Activated gamma-delta T cell (primary cell): ENCODE measurements around the gene LMX1A.
A peak's percentile ranks its signal among the peaks of the same experiment; 100 is the strongest.

Experiments
- DNase-seq: peaks from one replicate; lab custom pipeline; 2025; lab: John Stamatoyannopoulos, UW
- total RNA-seq, 2 donors: gene quantifications; one replicate each; lab custom pipeline; 2026; lab: John Stamatoyannopoulos, UW

The LMX1A gene
- 0 to 0.09 reads per million in 2 donors for total RNA-seq

DNA sequence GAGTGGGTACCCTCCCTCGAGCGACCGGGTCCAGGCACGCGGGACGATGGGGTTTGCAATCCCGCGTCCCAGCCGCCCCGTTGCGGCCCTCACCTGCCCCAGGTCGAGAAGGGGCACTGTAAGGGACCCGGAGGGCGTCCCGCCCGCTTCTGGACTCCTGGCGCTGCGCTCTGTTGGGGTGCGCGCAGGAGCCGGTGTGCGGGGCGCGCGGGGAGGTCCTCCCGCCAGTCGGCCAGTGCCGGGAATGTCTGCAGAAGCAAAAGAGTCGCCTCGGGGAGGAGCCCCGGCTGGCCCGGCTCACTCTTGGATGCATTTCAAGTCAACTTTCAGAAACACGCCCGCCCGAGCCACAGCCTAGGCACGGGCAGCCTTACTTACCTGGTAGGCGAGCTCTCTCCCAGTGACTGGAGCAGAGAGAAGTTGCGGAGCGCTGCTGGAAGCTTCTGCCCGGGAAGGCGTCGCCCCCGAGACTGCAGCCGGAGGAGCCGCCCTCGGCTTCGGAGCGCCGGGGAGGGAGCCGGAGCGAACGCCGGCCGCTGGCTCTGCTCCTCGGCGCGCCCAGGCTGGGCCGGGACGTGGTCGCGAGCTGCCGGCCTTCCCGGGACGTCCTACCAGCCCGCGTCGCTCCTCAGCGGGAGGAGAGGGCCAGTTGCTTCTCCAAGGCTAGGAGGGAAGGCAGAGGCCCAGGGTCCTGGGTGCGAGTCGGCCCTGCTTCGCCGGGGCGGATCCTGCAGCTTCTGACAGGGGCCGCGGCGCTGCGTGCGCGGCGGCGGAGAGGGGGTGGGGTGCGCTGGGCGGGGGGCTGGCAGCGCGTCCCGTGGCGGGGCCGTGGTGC, at the start of gene LMX1A:
Gene LMX1A, minus strand, starts transcription at position 739 of the 835 bp plus-strand sequence. CDS start 1,156 bp downstream, outside the sequence.
- no peak for DNase-seq

DNA sequence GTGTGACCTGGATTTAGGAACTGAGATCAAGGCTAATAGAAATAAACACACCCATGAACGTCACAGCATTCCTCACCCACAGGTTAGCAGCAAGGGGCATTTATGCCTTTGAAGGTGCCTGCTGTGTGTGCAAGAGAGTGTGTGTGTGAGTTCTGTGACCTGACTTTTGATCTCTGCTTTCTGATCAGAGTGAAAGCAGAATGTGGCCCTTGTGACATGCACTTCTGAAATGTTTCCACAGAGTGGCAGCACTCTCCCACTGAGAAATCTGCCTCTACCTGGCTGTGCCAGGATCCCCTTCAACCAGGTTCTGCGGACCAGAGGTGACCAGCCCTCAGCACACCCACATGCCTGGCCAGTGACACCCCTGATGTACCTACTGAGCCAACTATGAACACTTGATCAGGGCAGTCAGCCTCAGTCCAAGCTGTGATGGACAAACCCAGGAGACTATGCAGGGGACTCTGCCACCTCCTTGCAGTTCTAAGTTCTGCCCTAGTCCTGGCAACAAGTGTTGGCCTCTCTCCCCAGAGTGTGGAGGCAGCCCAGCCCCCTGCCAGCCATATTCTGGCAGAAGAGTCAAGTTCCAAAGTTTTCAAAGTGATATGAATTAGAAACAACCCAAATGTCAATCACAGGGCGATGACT, 47.4 kb upstream of the LMX1A start:
- no peak for DNase-seq

DNA sequence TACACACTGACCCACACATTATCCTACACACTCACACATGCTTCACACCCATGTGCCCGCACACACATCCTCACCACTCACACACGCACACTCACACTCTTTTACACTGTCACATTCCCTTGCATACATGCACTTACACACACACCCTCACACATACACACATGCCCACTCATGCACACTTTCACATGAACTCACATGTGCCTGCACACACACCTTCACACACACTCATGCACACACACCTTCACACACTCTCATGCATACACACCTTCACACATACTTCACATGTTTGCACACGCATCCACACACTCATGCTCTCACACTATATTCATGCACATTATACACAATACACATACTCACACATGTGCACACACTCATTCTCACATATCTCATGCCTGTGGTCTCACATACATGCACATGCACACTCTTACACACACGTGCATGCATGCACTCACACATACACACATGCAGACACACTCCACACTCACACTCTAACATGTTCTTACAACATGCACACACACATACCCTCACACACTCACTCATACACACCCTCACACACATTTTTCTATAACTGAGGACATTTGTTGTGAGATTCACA, 46.1 kb upstream of the LMX1A start:
- no peak for DNase-seq

DNA sequence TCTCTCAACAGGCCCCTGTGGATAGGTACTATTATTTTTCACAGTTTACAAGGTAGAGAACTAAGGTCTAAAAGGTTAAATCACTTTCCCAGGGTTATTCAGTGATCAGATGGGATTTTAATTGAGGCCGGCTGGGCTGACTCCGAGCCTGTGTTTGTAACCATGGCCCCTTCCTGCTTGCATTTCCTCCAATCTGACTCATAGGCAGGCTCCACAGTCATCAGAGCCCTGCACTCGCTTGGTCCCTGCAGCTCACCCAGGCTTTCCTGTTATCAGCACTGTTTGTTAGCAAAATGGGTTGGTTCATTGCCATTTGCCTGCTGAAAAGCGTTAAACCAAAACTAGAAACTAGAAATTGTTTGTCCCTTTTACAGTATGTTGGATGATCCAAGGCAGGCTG, 41.4 kb upstream of the LMX1A start:
- DNase-seq: no peak

DNA sequence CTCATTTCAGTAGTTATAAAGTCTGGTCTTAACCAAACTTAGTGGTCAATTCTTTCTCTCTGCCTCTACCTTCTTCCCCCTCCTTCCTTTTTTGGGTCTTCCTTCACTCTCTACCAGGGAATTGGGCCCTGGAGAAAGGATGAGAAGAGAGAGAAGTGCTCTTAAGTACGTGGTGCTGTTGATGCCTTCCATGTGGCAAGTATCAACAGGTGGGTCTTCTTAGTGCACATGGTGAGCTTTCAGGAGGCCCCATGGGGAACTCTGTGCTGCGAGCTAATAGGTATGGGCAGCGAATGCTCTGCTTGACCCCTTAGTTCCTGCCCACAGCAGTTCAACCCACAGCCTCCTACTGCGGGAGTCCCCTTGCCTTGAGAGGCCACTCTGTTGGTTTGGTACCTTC, 39.4 kb upstream of the LMX1A start:
- DNase-seq: no peak

DNA sequence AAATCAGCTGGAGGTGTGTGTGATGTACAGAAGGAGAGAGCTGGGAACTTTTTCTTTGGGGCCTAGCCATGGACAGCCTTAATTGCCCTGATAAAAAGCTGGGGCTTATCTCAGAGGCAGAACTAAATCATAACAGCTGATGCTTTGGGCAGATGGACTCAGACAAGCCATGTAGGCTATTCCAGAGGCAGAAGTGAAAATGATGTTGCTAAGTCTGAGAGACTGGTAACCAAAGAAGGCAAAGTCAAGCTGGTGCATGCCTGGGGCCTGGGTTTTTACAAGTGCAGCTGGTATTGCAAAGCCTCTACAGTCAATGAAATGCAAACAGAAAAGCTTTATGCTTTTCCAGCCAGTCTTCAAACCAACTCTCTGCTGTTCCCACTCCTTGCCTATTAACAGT, 39.0 kb upstream of the LMX1A start:
- no peak for DNase-seq

DNA sequence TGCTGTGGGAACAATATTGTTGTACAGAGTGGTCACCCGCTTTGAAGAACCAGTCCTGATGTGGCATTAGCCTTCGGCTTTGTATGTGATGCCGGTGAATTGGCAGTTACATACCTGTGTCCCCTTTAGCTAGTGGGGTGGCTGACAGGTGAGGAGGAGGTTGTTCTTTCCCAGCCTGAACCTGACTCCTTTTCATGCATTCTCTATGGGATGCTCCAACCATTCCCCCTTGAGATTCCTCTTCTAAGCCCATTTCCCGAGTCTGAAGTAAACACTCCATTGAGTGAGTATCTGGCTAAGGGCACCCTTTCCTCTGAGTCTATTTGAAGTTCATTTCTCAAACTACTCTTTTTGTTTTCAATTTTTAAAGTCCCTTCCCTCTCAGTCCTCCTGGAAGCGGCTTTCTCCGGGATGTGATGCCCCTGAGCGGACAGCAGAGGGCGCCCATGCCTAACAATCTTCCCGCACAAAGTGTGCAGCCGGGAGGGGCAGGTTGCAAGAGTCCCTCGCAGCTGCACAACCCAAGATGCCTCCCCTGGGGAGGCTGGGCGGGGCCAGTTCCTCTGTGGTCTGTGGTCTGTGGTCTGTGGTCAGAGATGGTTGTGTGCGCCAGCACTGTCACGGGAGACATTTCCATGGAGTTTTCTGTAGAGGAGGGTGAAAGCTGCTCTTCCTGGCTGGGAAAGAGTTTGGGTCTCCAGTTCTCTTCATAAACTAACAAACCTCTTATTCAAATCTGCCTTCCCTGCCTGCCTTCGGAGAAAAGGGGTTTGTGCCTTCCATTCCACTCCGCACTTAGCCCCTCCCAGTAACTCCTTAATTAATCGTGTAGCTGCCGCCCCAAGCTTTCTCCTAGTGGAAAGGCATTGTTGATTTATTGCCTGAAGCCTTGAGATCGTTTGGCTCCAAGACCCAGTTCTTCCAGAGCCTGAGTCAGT, 36.4 kb upstream of the LMX1A start:
- peak; percentile 55 for DNase-seq

DNA sequence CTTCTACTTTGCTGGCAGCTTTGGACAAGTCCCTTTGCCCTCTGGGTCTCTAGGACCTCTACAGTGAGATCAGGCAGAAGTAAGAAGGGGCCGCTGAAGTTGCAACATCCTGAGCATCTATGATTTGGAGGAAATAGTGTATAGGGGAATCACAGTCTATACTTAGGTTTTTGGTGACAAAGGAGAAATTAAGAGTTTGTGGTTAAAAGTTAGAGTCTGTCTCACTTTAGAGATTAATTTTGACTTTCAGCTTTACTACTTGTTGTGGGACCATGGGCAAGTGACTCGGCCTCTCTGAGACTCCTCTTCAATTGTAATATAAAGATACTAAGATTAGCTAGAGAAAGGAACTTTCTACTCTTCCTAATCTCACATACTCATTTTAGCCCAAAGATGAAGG, 33.1 kb upstream of the LMX1A start:
- no peak for DNase-seq

DNA sequence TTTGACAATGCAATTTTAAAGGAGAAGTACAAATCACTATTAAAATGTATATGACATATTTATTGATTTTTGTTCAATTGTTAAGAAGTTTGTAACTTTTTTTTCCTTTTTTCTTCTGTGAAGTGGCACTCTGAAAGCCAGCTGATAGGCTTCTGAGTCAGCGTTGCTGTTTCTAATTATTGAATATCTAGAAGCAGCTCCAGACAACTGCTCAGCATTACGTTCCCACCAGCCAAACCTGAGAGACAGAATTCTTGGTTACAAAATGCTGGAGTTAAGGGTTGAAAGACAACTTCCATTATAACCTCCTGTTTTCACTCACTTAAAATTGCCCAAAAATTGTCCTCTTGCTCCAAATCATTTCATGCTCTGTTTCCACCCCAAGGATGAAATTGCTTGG, 31.4 kb upstream of the LMX1A start:
- no peak for DNase-seq

DNA sequence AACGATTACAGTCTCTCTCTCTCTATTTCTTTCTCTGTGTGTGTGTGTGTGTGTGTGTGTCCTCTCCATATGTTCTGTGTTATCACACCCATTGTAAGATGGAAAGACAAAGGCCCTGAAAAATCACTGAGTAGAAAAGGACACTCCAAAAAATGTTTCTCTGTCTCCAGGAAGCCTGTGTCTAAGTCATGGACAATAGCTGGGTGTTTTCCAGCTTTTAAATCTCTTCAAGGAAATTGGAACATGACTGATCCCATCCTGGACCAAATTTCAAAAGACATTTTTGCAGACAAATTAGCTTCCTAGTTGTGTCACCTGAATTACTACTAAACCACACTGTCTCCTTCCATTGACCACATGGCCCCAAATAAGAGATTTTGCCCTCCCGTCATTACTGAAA, 31.0 kb upstream of the LMX1A start:
- no peak for DNase-seq

DNA sequence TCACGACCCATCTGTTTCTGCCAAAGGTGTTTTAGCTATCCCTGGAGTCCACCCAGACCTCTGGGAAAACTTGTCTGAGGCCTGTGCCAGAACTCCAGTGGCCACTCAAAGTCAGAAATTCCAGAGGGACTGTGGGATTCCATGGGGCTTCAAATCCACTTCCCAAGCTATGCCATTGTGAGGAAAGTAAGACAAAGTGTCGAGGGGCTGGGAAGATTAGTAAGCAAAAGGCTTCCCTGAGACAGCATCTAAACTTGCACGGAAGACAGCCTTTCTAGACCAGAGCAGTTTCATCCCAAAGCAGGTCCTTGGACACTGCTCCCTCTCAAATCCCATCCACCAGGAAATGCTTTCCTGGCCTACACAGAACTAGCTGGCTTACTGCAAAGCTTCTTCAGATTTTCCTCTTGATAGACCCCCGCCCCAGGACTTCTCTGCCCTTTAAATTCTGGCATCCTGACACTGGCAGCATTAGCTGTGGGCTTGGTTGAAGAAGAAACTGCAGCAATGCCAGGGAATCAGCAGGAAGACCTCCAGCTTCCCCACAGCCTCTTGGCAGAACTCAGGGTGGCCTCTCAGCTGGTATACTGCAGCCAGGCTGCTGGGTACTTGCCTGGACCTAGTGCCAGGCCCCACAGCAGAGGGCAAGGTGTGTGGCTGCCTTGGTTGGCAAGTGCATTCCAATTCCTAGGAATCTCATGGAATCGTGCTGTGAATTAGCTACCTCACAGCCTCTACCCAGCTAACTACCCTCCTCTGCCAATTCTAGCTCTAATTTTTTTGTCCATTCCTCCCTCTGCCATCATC, 27.3 kb upstream of the LMX1A start:
- DNase-seq: no peak

DNA sequence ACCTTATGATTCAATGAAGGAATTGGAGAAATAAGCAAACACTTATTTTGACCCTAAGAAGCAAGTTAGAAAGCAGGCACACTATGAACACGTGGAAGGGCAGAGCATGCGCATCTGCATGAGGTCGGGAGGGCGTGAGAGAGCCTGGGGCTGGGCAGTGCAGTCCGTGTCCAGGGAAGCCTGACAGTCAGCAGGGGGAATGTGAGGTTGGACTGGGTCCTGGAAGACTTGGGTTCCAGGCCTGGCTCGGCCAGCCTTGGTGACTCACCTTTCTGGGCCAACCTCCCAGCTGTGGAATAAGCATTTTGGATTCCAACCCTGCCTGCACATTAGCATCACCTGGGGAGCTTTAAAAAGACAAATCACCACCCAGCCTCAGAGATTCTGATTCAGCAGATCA, 26.6 kb upstream of the LMX1A start:
- DNase-seq: no peak

DNA sequence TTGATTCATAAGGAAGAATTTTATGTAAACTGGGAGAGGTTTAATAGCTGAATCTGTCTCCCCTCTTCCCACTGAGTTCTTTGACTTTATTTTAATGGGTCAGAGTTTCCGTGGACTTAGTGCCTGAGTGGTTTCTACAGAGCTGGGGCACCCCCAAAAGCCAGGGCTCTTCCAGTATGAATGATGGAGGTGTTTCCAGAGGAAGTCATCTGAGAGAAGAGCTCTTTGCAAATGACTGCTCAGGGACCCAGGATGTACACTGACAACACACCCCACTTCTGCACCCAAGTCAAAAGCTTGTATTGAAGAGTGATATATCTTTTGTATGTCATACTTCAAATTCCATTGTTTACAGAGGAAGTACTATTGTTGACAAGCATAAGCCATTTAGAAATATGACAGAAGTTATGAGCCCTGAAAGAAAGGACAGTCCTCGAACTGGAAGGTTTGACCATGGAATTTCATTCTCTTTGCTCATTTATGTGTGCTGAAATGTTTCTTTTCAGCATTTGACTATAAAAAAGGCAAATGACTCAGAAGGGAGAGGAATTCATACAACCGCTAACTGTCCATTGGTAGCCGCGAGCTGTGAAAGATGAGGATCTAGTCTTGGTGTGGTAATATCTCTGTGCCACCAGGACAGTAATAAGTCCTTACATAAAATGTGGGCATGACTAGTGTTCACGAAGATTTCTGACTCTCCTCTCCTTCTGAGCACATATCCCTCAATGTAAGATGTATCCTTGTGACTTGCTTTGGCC, 25.4 kb upstream of the LMX1A start:
- no peak for DNase-seq

DNA sequence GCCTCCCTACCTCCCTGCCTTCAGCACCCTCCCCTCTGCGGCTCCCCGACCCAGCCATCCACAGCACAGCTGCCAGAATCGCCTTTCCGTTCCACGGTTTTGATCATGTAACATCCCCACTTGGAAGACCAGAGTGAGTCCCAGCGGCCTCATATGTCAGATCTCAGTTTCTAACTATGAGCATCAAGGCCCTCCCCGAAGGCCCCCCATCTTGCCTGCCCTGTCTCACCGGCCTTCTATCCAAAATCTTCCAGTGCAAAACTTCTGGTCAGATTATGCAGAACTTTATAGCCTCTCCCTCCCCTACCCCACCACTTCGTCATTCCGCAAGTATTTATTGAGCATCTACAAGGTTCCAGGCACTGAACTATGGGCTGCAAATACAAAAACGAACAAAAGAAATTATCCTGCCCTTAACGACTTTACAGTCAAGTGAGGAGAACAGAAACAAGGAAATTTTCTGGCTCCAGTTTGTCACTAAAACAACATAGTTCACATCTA, 20.3 kb upstream of the LMX1A start:
- no peak for DNase-seq

DNA sequence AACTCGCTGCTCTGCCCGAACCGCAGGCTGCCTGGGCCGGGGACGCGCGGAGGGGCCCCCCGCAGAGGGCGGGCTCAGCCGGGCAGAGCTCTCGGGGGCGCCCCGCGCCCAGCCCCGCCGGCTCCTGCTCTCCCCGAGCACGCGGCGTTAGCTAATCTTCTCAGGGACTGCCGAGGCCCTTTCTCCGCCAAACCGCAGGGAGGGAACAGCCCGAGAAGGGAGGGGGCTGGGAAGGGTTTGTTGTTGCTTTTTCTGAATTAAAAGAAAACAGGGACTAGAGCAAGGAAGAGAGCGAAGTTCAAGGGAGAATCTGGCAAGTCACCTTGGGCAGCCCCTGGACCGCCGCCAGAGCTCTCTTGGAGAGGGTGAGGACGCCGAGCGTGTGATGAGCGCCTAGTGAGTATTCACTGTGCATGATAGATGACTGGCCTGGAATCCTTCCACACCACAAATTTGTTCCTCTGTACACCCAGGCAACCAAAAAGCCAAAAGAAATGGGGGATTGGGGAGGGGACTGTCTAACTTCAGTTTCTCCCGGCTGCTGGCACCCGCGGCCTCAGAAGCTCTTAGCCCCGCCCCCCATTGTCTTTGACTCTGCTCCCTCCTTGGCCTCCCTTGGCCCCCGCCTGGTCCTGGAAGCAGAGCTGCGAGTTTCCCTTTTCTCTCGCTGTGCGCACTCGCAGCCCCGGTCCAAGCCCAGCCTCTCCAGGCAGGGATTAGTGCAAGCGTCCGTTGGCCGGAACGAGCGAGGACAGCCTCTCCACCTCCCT, 19.7 kb upstream of the LMX1A start:
- no peak for DNase-seq

DNA sequence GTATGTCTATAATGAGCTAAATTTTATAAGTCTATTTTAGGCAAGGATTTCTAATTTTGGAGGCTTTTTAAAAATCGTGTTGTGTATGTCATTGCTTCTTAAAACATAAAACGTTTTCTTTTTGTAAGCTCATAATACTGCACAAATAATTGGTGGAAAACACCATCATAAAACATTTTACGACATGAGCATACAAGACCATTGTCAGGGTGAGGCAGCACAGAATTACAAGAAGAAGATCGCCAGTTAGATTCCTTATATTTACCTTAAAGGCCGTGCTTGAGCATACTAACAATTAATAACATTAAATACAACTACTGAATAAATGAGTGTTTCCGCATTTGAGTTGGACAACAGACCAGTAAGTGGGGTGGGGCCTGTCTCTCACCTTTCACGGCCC, 19.1 kb upstream of the LMX1A start:
- no peak for DNase-seq

DNA sequence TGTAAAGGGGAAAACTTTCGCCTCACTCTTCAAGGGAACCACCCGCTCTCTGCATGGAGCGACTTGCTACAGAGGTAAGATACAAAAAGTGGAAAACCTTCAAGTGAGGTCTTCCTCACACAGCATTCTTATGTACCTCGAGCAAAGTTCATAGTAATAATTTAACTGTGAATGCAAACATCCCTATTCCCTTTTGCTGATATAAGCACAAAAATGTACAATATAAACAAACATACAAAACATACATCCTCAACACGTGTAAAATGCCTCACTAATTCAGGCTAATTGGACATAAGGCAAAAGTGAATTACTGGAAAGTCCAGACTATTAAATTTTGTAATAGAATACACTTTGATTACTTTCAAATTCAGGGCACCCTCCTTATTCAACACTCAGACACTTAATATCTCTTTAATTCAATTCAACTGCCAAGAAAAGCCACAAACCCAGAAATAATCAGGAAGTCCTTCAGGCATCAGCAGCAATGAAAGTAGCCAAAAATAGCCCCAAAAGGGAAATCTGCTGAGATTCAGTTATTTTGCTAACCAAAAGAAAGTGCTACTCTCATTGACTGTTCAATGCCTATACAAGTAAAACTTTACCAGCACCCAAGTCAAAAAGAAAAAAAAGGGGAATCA, 15.2 kb upstream of the LMX1A start:
- no peak for DNase-seq

DNA sequence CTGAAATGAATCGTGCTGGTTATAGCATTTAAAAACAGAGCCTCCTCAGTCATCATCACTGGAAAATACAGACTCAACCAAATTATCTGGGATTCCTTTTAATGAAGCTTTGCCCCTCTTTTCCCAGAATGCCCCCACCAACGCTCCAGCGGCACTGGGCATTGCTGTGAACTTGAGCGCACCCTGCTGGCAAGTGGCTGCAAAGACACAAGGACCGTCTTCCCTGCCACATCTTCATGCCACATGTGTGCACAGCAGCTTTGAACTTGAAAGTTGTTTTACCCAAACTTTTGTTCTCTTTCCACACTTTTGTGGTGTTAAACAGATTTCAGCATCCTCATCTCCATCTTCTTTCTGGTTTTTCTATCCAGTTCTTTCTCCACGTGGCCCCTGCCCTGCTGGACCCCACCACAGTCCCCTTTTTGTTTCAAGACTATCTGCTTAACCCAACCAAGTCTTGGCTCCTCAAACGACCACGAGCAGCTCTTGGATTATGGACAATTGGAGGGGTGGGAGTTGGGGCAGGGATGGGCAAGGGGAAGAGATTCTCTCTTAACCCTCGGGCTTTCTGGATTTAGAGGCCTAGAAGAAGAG, 12.8 kb upstream of the LMX1A start:
- no peak for DNase-seq
